H1 (cell line): Measurements from ENCODE around the gene MBOAT2. TPM values are rescaled to one million over a fixed set of nuclear protein-coding genes. Genes with fewer than 3 reads are reported as not detected.

ENCODE experiments used
- CTCF ChIA-PET: fragments of 300-600 bp; sonication (Branson Sonifier 250); formaldehyde crosslinking; loops from one replicate; lab custom pipeline; 2021; ENCODE audit not compliant: partially characterized antibody; lab: Charles Lee
- POLR2A ChIA-PET: fragments of 300-600 bp; sonication (Branson Sonifier 250); formaldehyde crosslinking; loops from one replicate; lab custom pipeline; 2021; ENCODE audit warnings: inconsistent platforms; ENCODE audit not compliant: partially characterized antibody; lab: Charles Lee
- DNase-seq, 2 experiments: peaks; one replicate each; pipeline versions ENCODE4 v3.0.0 to v3.0.0-alpha.2; 2010 to 2022; ENCODE audit warnings: low spot score in 2 of 2, low read depth in 1 of 2, mixed read lengths in 1 of 2
- FAIRE-seq: peaks from 2 replicates; lab custom pipeline; 2011; peaks lifted over from hg19 to GRCh38; lab: Jason Lieb, UNC
- H2AFZ ChIP-seq: 2 replicates; pipeline ENCODE4 v1.8.1; 2012; ENCODE audit warnings: low read length, inconsistent platforms
- H2AK5ac ChIP-seq: 2 replicates; pipeline ENCODE4 v1.6.1; 2013; ENCODE audit warnings: low read depth, low read length
- H2BK120ac ChIP-seq: replicated peaks from 2 replicates; pipeline ENCODE3; 2013; ENCODE audit warnings: low read depth, low read length, inconsistent platforms
- H2BK12ac ChIP-seq: 2 replicates; pipeline ENCODE4 v1.6.1; 2013; ENCODE audit warnings: low read depth, low read length
- H2BK15ac ChIP-seq: 2 replicates; pipeline ENCODE4 v1.6.1; 2013; ENCODE audit warnings: low read length
- H2BK20ac ChIP-seq: 2 replicates; pipeline ENCODE4 v1.6.1; 2013; ENCODE audit warnings: low read length
- H2BK5ac ChIP-seq: 2 replicates; pipeline ENCODE4 v1.6.1; 2013; ENCODE audit warnings: low read depth, low read length
- H3K14ac ChIP-seq: 2 replicates; pipeline ENCODE4 v1.6.1; 2013; ENCODE audit warnings: inconsistent platforms; ENCODE audit not compliant: insufficient read length
- H3K18ac ChIP-seq: 2 replicates; pipeline ENCODE4 v1.6.1; 2013; ENCODE audit warnings: low read length; ENCODE audit errors: extremely low read depth
- H3K23ac ChIP-seq: 2 replicates; pipeline ENCODE4 v1.6.1; 2013; ENCODE audit warnings: inconsistent platforms; ENCODE audit not compliant: insufficient read length
- H3K23me2 ChIP-seq: 2 replicates; pipeline ENCODE4 v1.6.1; 2013; ENCODE audit warnings: low read depth, low read length
- H3K27ac ChIP-seq: 2 replicates; pipeline ENCODE4 v1.6.1; 2011; ENCODE audit warnings: low read depth, low read length, inconsistent platforms
- H3K27me3 ChIP-seq, 4 experiments: replicated peaks in 1 of 4; 1 replicate in 1 of 4; 2 replicates in 3 of 4; pipeline versions ENCODE4 v1.6.1 to v1.8.1; 2011 to 2013; ENCODE audit warnings: low read length in 3 of 4, mild to moderate bottlenecking in 3 of 4, inconsistent platforms in 2 of 4, mixed read lengths in 2 of 4, moderate library complexity in 1 of 4; ENCODE audit not compliant: control insufficient read depth in 3 of 4, insufficient read depth in 3 of 4; ENCODE audit errors: extremely low read depth in 1 of 4
- H3K36me3 ChIP-seq, 4 experiments: 2 replicates each; pipeline versions ENCODE4 v1.6.1 to v1.8.1; 2011 to 2013; ENCODE audit warnings: mild to moderate bottlenecking in 4 of 4, low read length in 3 of 4, moderate library complexity in 2 of 4, control low read depth in 1 of 4, inconsistent platforms in 1 of 4; ENCODE audit not compliant: insufficient read depth in 4 of 4, control insufficient read depth in 2 of 4
- H3K4ac ChIP-seq: replicated peaks from 2 replicates; pipeline ENCODE3; 2013; ENCODE audit warnings: low read length, low read depth, mixed read lengths, inconsistent platforms; ENCODE audit not compliant: insufficient read length
- H3K4me1 ChIP-seq, 4 experiments: replicated peaks in 1 of 4; 1 replicate in 1 of 4; 2 replicates in 3 of 4; pipeline versions ENCODE4 v1.6.1 to v1.8.1; 2011 to 2013; ENCODE audit warnings: low read length in 3 of 4, inconsistent platforms in 2 of 4, mixed read lengths in 1 of 4; ENCODE audit not compliant: insufficient read depth in 4 of 4, control insufficient read depth in 3 of 4
- H3K4me2 ChIP-seq, 2 experiments: 2 replicates each; pipeline versions ENCODE4 v1.6.1 to v1.8.1; 2011 to 2013; ENCODE audit warnings: low read depth in 2 of 2, low read length in 2 of 2, control low read depth in 1 of 2, inconsistent platforms in 1 of 2, mild to moderate bottlenecking in 1 of 2; ENCODE audit not compliant: insufficient read depth in 1 of 2
- H3K4me3 ChIP-seq, 4 experiments: fragments of 200-600, 300-600 bp in 1 of 4; sonication (generic), shearing (Covaris generic), sonication (Bioruptor Twin) in 1 of 4; 2 replicates each; pipeline versions ENCODE4 v1.5.1 to v1.8.1; 2011 to 2016; ENCODE audit warnings: low read length in 4 of 4, low read depth in 3 of 4, control low read depth in 2 of 4, inconsistent platforms in 2 of 4, mild to moderate bottlenecking in 2 of 4, mixed read lengths in 1 of 4, moderate library complexity in 1 of 4; ENCODE audit not compliant: insufficient read depth in 2 of 4; ENCODE audit errors: extremely low read depth in 1 of 4
- H3K56ac ChIP-seq: replicated peaks from 2 replicates; pipeline ENCODE3; 2013; ENCODE audit warnings: low read depth, mild to moderate bottlenecking, mixed read lengths, low read length, inconsistent platforms; ENCODE audit not compliant: insufficient read length
- H3K79me1 ChIP-seq: 2 replicates; pipeline ENCODE4 v1.6.1; 2013; ENCODE audit warnings: low read depth, low read length, control low read depth
- H3K79me2 ChIP-seq, 2 experiments: 2 replicates each; pipeline versions ENCODE4 v1.6.1 to v1.8.1; 2012 to 2013; ENCODE audit warnings: low read length in 2 of 2, mild to moderate bottlenecking in 2 of 2, inconsistent platforms in 1 of 2; ENCODE audit not compliant: insufficient read depth in 2 of 2, control insufficient read depth in 1 of 2
- H3K9ac ChIP-seq, 4 experiments: replicated peaks in 1 of 4; 1 replicate in 1 of 4; 2 replicates in 3 of 4; pipeline versions ENCODE4 v1.6.1 to v1.8.1; 2011 to 2013; ENCODE audit warnings: low read depth in 3 of 4, low read length in 3 of 4, control low read depth in 2 of 4, mild to moderate bottlenecking in 2 of 4, moderate library complexity in 2 of 4, inconsistent platforms in 1 of 4; ENCODE audit errors: extremely low read depth in 1 of 4
- H3K9me3 ChIP-seq, 2 experiments: 2 replicates each; pipeline versions ENCODE4 v1.6.1 to v1.8.1; 2012 to 2013; ENCODE audit warnings: mild to moderate bottlenecking in 2 of 2, moderate library complexity in 2 of 2, control low read depth in 1 of 2, inconsistent platforms in 1 of 2, low read depth in 1 of 2, low read length in 1 of 2, mixed read lengths in 1 of 2; ENCODE audit not compliant: insufficient read depth in 2 of 2
- H4K20me1 ChIP-seq, 2 experiments: replicated peaks in 1 of 2; 2 replicates each; pipeline versions ENCODE3 to v1.8.1; 2011 to 2013; ENCODE audit warnings: inconsistent platforms in 2 of 2, low read length in 2 of 2, mild to moderate bottlenecking in 1 of 2; ENCODE audit not compliant: insufficient read depth in 2 of 2, control insufficient read depth in 1 of 2
- H4K5ac ChIP-seq: 2 replicates; pipeline ENCODE4 v1.6.1; 2013; ENCODE audit warnings: low read length, low read depth, mixed read lengths, inconsistent platforms; ENCODE audit not compliant: insufficient read length
- H4K8ac ChIP-seq: 2 replicates; pipeline ENCODE4 v1.8.0; 2013; ENCODE audit warnings: mild to moderate bottlenecking, moderate library complexity, low read length, inconsistent platforms; ENCODE audit not compliant: insufficient read depth; ENCODE audit errors: extremely low read depth
- H4K91ac ChIP-seq: replicated peaks from 2 replicates; pipeline ENCODE3; 2013; ENCODE audit warnings: low read length, mixed read lengths, inconsistent platforms; ENCODE audit not compliant: insufficient read length
- CHD2 ChIP-seq: IDR thresholded peaks from 2 replicates; pipeline ENCODE4 v1.6.1; 2012; ENCODE audit warnings: low read length, improper control_type of control experiment
- CTBP2 ChIP-seq: IDR thresholded peaks from 2 replicates; pipeline ENCODE4 v1.7.0; 2011; ENCODE audit warnings: borderline replicate concordance, mild to moderate bottlenecking, moderate library complexity, mixed read lengths, low read length; ENCODE audit not compliant: insufficient read depth, insufficient read length
- EP300 ChIP-seq, 2 experiments: IDR thresholded peaks; 1 replicate in 1 of 2; 2 replicates in 1 of 2; pipeline ENCODE4 v1.6.1; 2011 to 2012; ENCODE audit warnings: low read depth in 2 of 2, low read length in 2 of 2, mild to moderate bottlenecking in 2 of 2, borderline replicate concordance in 1 of 2, inconsistent platforms in 1 of 2, moderate library complexity in 1 of 2
- FOSL1 ChIP-seq: IDR thresholded peaks from 2 replicates; pipeline ENCODE4 v1.6.1; 2011; ENCODE audit warnings: mild to moderate bottlenecking, low read depth, low read length, moderate library complexity; ENCODE audit not compliant: insufficient read depth
- KDM1A ChIP-seq: fragments of 200-600, 300-600 bp; sonication (generic); IDR thresholded peaks from 2 replicates; pipeline ENCODE4 v1.7.1; 2016; ENCODE audit warnings: mild to moderate bottlenecking, low read length, borderline replicate concordance
- POU5F1 ChIP-seq: IDR thresholded peaks from 2 replicates; pipeline ENCODE4 v1.6.1; 2011; ENCODE audit warnings: low read depth, mild to moderate bottlenecking, low read length, moderate library complexity
- SP1 ChIP-seq: IDR thresholded peaks from 2 replicates; pipeline ENCODE4 v1.6.1; 2011; ENCODE audit warnings: low read depth, low read length
- SP4 ChIP-seq: IDR thresholded peaks from 2 replicates; pipeline ENCODE4 v1.6.1; 2012; ENCODE audit warnings: low read length, inconsistent platforms
- TCF12 ChIP-seq: IDR thresholded peaks from 2 replicates; pipeline ENCODE4 v1.6.1; 2011; ENCODE audit warnings: low read depth, mild to moderate bottlenecking, low read length
- USF2 ChIP-seq: IDR thresholded peaks from 2 replicates; pipeline ENCODE4 v1.6.1; 2011; ENCODE audit warnings: low read length, improper control_type of control experiment
- WGBS, 2 experiments: shearing (Covaris generic) in 1 of 2; methylation state at CpG; one replicate each; pipeline versions ENCODE4 v1.1.6 to v1.1.7; 2013 to 2015; ENCODE audit warnings: low lambda C conversion rate in 2 of 2, mixed read lengths in 2 of 2, inconsistent platforms in 1 of 2, low coverage in 1 of 2, missing lambda C conversion rate in 1 of 2; ENCODE audit not compliant: insufficient replicate concordance in 2 of 2, insufficient coverage in 1 of 2, insufficient read length in 1 of 2; ENCODE audit errors: extremely low coverage in 1 of 2, missing lambda C conversion rate in 1 of 2; 5-methylcytosine and 5-hydroxymethylcytosine counted together
- polyA plus RNA-seq, 7 experiments: library from polyadenylated mRNA; depleted of rRNA in 3 of 7; stranded (reverse) in 5 of 7; unstranded in 2 of 7; fragments of >200 nt in 5 of 7; fragments of 200-250 nt in 2 of 7; gene quantifications; 1 replicate in 5 of 7; 2 replicates in 1 of 7; 4 replicates in 1 of 7; pipeline versions ENCODE4 v1.2.1 to v1.2.3, GENCODE V29; 2011 to 2013; ENCODE audit warnings: missing spikeins in 2 of 7, mixed read lengths in 2 of 7
- total RNA-seq: library from RNA; stranded (reverse); fragmentation: NEBNext Ultra II Directional; extraction: Animal tissue kit (Norgen Biotek cat#: 25700); gene quantifications from 2 replicates; pipeline ENCODE4 v1.2.1, GENCODE V29; 2021

Gene MBOAT2
- total and polyA plus RNA-seq, 2 of the 8 experiments (the other 6 are each of a cell fraction or from before 2014, with no cell fraction given), result 11.2 to 23.4 TPM

GRCh38 chr2:8935982-8936381, 67.5 kb downstream of the MBOAT2 start:
- H3K27ac ChIP-seq, result no peak overlapping the region
- H3K9ac ChIP-seq, result no peak overlapping the region
- H3K4me3 ChIP-seq, result no peak overlapping the region
- no peak overlapping the region for H2BK20ac ChIP-seq
- peaks cover 1 to 5% (median 4%) of the 10 kb centered on the region in 4 experiments; a peak in 3 of 7 replicates for H3K4me1 ChIP-seq
- no peaks in the 10 kb centered on the region for H3K79me1 ChIP-seq
- no peaks in the 10 kb centered on the region for H3K27me3 ChIP-seq
- H2BK5ac ChIP-seq, result no peak overlapping the region
- no peak for DNase-seq
- no peaks in the 10 kb centered on the region for H3K23me2 ChIP-seq
- H2BK12ac ChIP-seq, result no peak overlapping the region
- H4K5ac ChIP-seq, result no peak overlapping the region
- H4K91ac ChIP-seq, result no peak overlapping the region
- POLR2A ChIA-PET, result interaction anchor here (0.9 kb wide), 1 partner anchor 11 kb away, joined by 3 read pairs; no protein-coding TSS in a partner anchor
- H4K20me1 ChIP-seq, result no peaks in the 10 kb centered on the region
- peaks cover 0 to 6% (median 0%) of the 10 kb centered on the region in 4 experiments; a peak in 2 of 8 replicates for H3K36me3 ChIP-seq
- no peak overlapping the region for H3K56ac ChIP-seq
- H2AFZ ChIP-seq, result no peak overlapping the region
- no peak for FAIRE-seq
- H3K9me3 ChIP-seq, result no peaks in the 10 kb centered on the region
- H3K4me2 ChIP-seq, result no peak overlapping the region
- WGBS, 2 experiments, result 53% methylated on average over 3 of the region's 3 CpGs; no CpG with 5 or more reads in 1 of the 2 experiments
- H3K23ac ChIP-seq, result no peak overlapping the region
- no peak overlapping the region for H2AK5ac ChIP-seq
- no peak overlapping the region for H4K8ac ChIP-seq
- CTCF ChIA-PET, result interaction anchor here (0.9 to 1.8 kb wide), 3 partner anchors 23 to 175 kb away, joined by 3 to 5 read pairs (median 4); no protein-coding TSS in a partner anchor
- H3K4ac ChIP-seq, result no peak overlapping the region
- H3K18ac ChIP-seq, result no peak overlapping the region
- H3K79me2 ChIP-seq, result no peaks in the 10 kb centered on the region
- H3K14ac ChIP-seq, result no peak overlapping the region
- H2BK15ac ChIP-seq, result no peak overlapping the region
- H2BK120ac ChIP-seq, result no peak overlapping the region
- TF ChIP-seq EP300 (IDR thresholded peaks at IDR 0.05; ENCODE audit: borderline replicate concordance in 1 of 2, low read depth in 2 of 2, low read length in 2 of 2), result no peak
- no peak for TF ChIP-seq CHD2
- no peak for TF ChIP-seq SP4
- TF ChIP-seq FOSL1, result no peak
- TF ChIP-seq CTBP2, result no peak
- TF ChIP-seq POU5F1, result no peak
- TF ChIP-seq TCF12, result no peak
- TF ChIP-seq USF2, result no peak
- TF ChIP-seq KDM1A, result no peak
- TF ChIP-seq SP1, result no peak
